ENCODE results near the gene AUNIP.
"Not testable (repeated sequence)": the region's sequence is repeated elsewhere in the genome, so short reads cannot be mapped to it uniquely, and the experiment has no call there.

AUNIP gene

GRCh38 chr1:25864434-25864833 is 5.2 kb upstream of the AUNIP start:
- DNase-seq (ENCODE audit: low spot score): no peak

- DNase-seq (ENCODE audit: low spot score): no peak
Measured at GRCh38 chr1:25863486-25864262, 4.4 kb upstream of the AUNIP start.

- DNase-seq (ENCODE audit: low spot score): no peak
Measured at GRCh38 chr1:25862785-25863485, 3.7 kb upstream of the AUNIP start.

GRCh38 chr1:25861316-25862286 is 2.3 kb upstream of the AUNIP start:
- DNase-seq (ENCODE audit: low spot score): no peak

GRCh38 chr1:25858494-25858893 is 763 bp downstream of the AUNIP start:
- no peak for DNase-seq (ENCODE audit: low spot score)

- DNase-seq (ENCODE audit: low spot score): no peak
Measured at GRCh38 chr1:25856856-25857255, 2.4 kb downstream of the AUNIP start.

- DNase-seq (ENCODE audit: low spot score): no peak
Measured at GRCh38 chr1:25854554-25854953, 4.7 kb downstream of the AUNIP start.

- DNase-seq (ENCODE audit: low spot score): no peak
Measured at GRCh38 chr1:25848531-25848930, 10.7 kb downstream of the AUNIP start.

GRCh38 chr1:25847929-25848328 is 11.3 kb downstream of the AUNIP start:
- no peak for DNase-seq (ENCODE audit: low spot score)

- no peak for DNase-seq (ENCODE audit: low spot score)
Measured at GRCh38 chr1:25845664-25846063, 13.6 kb downstream of the AUNIP start.

GRCh38 chr1:25844536-25845337 is 14.5 kb downstream of the AUNIP start:
- no peak for DNase-seq (ENCODE audit: low spot score)

GRCh38 chr1:25843483-25843882 is 15.8 kb downstream of the AUNIP start:
- DNase-seq (ENCODE audit: low spot score): no peak

- not testable (repeated sequence) for DNase-seq (ENCODE audit: low spot score)
Measured at GRCh38 chr1:25839808-25840207, 19.4 kb downstream of the AUNIP start.

GRCh38 chr1:25837262-25837875 is 21.9 kb downstream of the AUNIP start:
- DNase-seq (ENCODE audit: low spot score): no peak

- DNase-seq (ENCODE audit: low spot score): no peak
Measured at GRCh38 chr1:25836695-25837094, 22.6 kb downstream of the AUNIP start.

- no peak for DNase-seq (ENCODE audit: low spot score)
Measured at GRCh38 chr1:25834894-25835293, 24.4 kb downstream of the AUNIP start.

- no peak for DNase-seq (ENCODE audit: low spot score)
Measured at GRCh38 chr1:25833158-25833557, 26.1 kb downstream of the AUNIP start.

GRCh38 chr1:25832336-25833037 is 26.8 kb downstream of the AUNIP start:
- DNase-seq (ENCODE audit: low spot score): no peak

- DNase-seq (ENCODE audit: low spot score): no peak
Measured at GRCh38 chr1:25831569-25832196, 27.6 kb downstream of the AUNIP start.

- DNase-seq (ENCODE audit: low spot score): no peak
Measured at GRCh38 chr1:25829046-25829445, 30.2 kb downstream of the AUNIP start.
